Measurements from ENCODE around the gene CD82.
"Not testable (repeated sequence)": the region's sequence is repeated elsewhere in the genome, so short reads cannot be mapped to it uniquely, and the experiment has no call there.

CD82 gene

DNA sequence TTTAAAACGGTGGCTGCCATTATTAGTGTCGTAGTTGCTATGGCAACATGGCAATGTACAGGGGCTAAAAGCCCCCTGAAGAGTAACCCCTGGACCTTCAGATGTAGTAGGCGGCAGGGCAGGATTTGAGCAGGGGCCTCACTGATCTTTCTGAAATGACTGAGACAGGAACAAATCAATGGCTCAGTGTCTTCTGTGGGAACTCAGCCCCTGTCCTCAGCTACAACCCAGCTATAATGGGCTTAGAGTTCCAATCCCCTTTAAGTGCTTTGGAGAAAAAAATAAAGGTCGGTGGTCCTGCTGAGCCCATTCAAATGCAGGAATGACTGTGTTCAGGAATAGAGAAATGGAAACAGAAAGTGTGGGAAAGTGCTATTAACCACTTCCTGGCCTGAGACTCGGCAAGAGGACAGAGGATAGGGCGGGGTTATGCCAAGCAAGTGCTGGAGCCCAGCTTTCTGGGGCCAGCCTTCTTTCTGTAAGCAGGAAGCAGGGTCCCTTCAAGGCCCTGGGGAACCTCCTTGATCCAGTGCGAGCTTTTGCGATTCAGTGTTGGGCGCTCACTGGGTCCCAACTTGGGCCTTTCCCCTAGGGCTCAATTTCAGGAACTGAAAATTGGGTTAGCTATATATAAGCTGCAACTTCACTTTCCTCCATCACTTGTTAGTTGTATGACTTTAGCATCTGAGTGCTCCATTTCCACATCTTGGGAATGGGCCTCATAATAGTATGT lies 6.1 kb upstream of the CD82 start:
- CTCF ChIA-PET = interaction anchor here (1.3 to 21.5 kb wide), 7 partner anchors 10 to 72 kb away, joined by 4 to 403 read pairs (median 17); no protein-coding TSS in a partner anchor
- no peaks in the 10 kb centered on the region for H3K36me3 Mint-ChIP-seq

DNA sequence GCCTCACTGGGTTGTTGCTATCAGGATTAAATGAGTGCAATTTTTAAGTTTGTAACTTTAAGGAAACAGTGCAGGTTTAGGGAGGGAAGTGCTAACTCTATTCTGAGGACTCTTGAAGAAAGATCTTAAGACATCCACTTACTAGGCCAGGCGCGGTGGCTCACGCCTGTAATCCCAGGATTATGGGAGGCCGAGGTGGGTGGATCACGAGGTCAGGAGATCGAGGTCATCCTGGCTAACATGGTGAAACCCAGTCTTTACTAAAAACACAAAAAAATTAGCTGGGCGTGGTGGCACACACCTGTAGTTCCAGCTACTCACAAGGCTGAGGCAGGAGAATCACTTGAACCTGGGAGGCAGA lies 5.5 kb upstream of the CD82 start:
- CTCF ChIA-PET = interaction anchor here (1.3 to 21.5 kb wide), 7 partner anchors 10 to 351 kb away, joined by 3 to 403 read pairs (median 17); no protein-coding TSS in a partner anchor
- Mint-ChIP-seq H3K27ac (peak overlapping the region; percentile 49), H3K4me1 (peaks cover 45% of the 10 kb centered on the region)
- H3K4me3 Mint-ChIP-seq, H3K36me3 Mint-ChIP-seq, H3K9me3 Mint-ChIP-seq, H3K27me3 Mint-ChIP-seq, DNase-seq: not testable (repeated sequence)

More for the DNA sequence above, 6.1 kb upstream of the CD82 start:
- peak; percentile 65 for DNase-seq
- Mint-ChIP-seq H3K27ac (peak overlapping the region; percentile 49), H3K9me3 (no peaks in the 10 kb centered on the region), H3K4me1 (peaks cover 39% of the 10 kb centered on the region), H3K4me3 (no peak overlapping the region), H3K27me3 (no peaks in the 10 kb centered on the region)

DNA sequence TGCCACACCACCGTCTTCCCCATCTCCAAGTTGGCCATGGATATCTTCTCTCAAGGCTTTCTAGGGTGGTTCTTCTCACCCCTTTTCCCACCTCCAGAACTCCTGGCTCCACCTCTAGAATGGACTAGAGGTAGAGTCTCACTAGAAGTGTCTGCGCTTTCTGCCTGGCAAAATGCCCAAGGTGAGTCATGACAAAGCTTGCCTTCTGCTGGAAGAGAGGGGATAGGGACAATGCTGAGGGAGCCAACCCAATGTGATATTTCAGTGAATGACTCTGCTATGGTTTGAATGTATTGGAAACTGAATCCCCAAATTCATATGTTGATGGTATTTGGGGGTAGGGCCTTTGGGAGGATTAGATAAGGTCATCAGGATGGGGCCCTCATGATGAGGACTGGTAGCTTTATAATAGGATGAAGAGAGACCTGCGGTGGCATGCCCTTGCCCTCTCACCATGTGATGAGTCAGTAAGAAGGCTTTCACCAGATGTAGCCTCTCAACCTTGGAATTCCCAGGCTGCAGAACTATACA lies 4.1 kb upstream of the CD82 start:
- Mint-ChIP-seq H3K4me3 (no peak overlapping the region), H3K27ac (no peak overlapping the region), H3K4me1 (peaks cover 53% of the 10 kb centered on the region), H3K36me3 (no peaks in the 10 kb centered on the region), H3K9me3 (no peaks in the 10 kb centered on the region), H3K27me3 (no peaks in the 10 kb centered on the region)
- CTCF ChIA-PET = interaction anchor here (0.6 to 21.5 kb wide), 4 partner anchors 52 to 350 kb away, joined by 3 to 403 read pairs (median 10); no protein-coding TSS in a partner anchor
- DNase-seq = no peak

DNA sequence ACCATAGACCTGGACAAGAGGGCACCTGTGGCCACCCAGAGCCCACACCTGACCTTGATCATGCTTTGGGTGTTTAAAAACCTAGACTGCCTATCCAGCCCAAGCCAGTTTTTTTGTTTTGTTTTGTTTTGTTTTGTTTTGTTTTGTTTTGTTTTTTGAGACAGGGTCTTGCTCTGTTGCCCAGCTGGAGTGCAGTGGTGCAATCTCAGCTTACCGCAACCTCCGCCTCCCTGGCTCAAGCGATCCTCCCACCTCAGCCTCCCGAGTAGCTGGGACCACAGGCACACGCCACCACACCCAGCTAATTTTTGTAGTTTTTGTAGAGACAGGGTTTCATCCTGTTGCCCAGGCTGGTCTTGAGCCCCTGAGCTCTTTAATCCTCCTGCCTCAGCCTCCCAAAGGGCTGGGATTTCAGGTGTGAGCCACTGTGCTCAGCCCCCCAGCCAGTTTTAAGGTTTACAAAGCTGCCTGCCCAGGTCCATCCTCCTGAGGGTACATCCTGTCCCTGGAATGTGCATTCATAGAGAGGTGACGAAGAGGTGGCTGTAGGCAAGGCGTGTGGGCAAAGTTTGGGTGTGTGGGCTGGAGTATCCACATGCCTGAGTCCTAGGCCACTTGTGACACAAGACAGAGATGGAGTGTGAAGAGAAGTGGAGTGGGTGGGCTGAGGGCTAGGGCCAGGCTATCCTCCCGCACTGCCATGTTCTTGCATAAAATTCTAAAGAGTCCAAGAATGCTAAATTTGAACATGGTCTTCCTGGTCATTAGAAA lies 3.3 kb upstream of the CD82 start:
- Mint-ChIP-seq H3K4me1 (peaks cover 56% of the 10 kb centered on the region), H3K27me3 (no peaks in the 10 kb centered on the region)

DNA sequence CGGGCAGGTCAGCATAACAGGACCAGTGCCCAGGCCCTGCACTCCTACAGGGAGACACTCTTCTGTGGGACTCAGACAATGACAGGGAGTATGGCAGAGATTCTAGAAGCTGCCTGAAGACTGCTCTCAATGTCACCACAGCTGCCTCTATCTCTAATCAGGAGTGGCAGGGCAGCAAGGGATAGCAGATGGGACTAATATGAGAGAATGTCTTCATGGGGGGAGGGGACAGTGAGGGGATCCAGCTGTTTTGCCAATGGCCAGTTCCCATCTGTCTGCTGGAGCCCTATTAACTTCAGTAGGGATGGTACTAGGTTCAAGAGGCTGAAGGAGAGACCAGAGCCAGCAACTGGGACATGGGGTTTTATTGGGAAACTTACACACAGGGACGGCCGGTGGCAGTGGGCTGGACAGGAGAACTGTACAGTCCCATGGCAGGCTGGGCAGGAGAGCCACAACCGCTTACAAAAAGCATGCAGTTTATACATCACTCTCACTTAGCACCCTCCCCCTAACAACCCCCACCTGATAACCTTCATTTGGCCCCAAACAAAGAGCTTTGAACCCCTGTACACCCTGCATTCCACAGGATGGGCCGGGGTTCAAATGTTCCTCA lies 2.5 kb upstream of the CD82 start:
- Mint-ChIP-seq H3K36me3 (peaks cover 12% of the 10 kb centered on the region), H3K4me3 (no peak overlapping the region), H3K9me3 (no peaks in the 10 kb centered on the region), H3K4me1 (peaks cover 63% of the 10 kb centered on the region), H3K27me3 (no peaks in the 10 kb centered on the region), H3K27ac (no peak overlapping the region)
- no peak for DNase-seq
- CTCF ChIA-PET = interaction anchor here (1.5 to 21.5 kb wide), 2 partner anchors 15 to 51 kb away, joined by 5 to 403 read pairs; no protein-coding TSS in a partner anchor

More for the DNA sequence above, 3.3 kb upstream of the CD82 start:
- Mint-ChIP-seq H3K4me3 (no peak overlapping the region), H3K9me3 (no peaks in the 10 kb centered on the region), H3K36me3 (peaks cover 4% of the 10 kb centered on the region), H3K27ac (no peak overlapping the region)
- DNase-seq = no peak
- CTCF ChIA-PET = interaction anchor here (0.6 to 21.5 kb wide), 2 partner anchors 52 to 70 kb away, joined by 3 to 403 read pairs; no protein-coding TSS in a partner anchor

DNA sequence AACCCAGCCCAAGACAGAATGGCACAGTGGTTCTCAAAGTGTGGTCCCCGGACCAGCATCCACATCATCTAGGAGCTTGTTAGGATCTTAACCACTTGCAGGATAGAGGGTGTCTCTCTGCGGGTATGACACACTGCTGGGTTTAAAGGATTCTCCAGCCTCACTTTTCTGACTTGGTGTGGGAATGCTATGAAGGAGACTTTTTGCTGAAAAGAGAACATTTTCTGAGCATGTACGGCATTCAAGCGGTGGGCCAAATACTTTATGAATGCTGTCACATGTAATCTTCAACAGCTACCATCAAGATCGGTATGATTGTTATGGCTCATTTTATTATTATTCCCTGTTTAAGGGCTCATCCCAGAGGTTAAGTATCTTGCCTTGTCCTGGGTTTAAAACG lies 1.8 kb upstream of the CD82 start:
- no peak overlapping the region for H3K4me3 Mint-ChIP-seq
- peaks cover 71% of the 10 kb centered on the region for H3K4me1 Mint-ChIP-seq
- CTCF ChIA-PET = interaction anchor here (1.5 to 21.5 kb wide), 2 partner anchors 14 to 50 kb away, joined by 5 to 403 read pairs; no protein-coding TSS in a partner anchor
- no peaks in the 10 kb centered on the region for H3K9me3 Mint-ChIP-seq
- no peak for DNase-seq
- no peaks in the 10 kb centered on the region for H3K27me3 Mint-ChIP-seq
- H3K27ac Mint-ChIP-seq = no peak overlapping the region
- peaks cover 13% of the 10 kb centered on the region for H3K36me3 Mint-ChIP-seq

DNA sequence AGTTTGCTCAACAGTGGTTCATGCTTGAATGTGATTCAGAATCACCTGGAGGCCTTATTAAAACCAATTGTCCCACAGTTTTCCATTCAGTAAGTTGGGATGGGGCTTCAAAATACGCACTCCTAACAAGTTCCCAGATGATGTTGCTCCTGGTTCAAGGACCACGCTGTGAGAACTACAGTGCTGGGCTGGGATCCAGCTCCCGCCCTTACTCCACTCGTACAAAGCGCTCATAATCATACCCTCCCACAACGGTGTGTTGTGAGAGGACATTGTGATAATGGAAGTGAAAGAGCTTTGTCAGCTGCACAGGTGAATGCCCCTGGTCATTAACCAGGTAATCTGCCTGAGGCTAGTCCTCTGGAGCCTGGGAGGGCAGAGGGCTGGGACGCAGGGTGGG lies 1.3 kb upstream of the CD82 start:
- no peaks in the 10 kb centered on the region for H3K9me3 Mint-ChIP-seq
- peak overlapping the region; percentile 84 for H3K4me3 Mint-ChIP-seq
- CTCF ChIA-PET = interaction anchor here (1.5 to 21.5 kb wide), 4 partner anchors 10 to 50 kb away, joined by 4 to 403 read pairs (median 6); no protein-coding TSS in a partner anchor
- no peaks in the 10 kb centered on the region for H3K27me3 Mint-ChIP-seq
- DNase-seq = no peak
- peaks cover 13% of the 10 kb centered on the region for H3K36me3 Mint-ChIP-seq
- no peak overlapping the region for H3K27ac Mint-ChIP-seq
- H3K4me1 Mint-ChIP-seq = peaks cover 74% of the 10 kb centered on the region

DNA sequence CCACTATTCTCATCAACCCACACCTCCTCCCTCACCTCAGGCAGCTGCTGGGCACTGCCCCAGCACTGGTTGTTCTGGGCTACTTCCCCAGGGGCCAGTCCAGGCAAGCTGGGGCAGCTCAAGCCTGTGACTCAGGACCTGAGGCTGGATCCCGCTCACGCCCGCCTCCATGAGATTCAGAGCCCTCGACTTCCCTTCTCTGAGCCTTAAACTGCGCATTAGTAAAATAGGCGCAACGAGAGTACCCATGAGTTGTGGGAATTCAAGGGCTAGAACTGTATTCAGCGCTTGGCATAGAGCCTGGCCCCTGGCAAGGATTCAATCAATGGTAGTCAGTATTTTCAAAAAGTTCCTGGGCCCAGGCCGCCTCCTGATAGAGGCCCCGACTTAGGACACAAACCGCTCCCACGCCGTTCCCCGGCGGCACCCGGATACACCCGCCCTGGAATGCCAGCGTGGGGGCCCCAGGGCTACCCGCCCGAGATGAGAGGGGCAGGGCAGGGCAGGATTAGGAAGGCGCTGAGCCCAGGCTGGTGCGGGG lies 723 bp upstream of the CD82 start:
- Mint-ChIP-seq H3K36me3 (peaks cover 14% of the 10 kb centered on the region), H3K27me3 (no peaks in the 10 kb centered on the region), H3K4me1 (peaks cover 74% of the 10 kb centered on the region), H3K27ac (peak overlapping the region; percentile 53), H3K9me3 (no peaks in the 10 kb centered on the region), H3K4me3 (peak overlapping the region; percentile 84)
- no peak for DNase-seq
- CTCF ChIA-PET = interaction anchor here (1.9 to 21.5 kb wide), 4 partner anchors 8 to 49 kb away, joined by 4 to 403 read pairs (median 6); no protein-coding TSS in a partner anchor

DNA sequence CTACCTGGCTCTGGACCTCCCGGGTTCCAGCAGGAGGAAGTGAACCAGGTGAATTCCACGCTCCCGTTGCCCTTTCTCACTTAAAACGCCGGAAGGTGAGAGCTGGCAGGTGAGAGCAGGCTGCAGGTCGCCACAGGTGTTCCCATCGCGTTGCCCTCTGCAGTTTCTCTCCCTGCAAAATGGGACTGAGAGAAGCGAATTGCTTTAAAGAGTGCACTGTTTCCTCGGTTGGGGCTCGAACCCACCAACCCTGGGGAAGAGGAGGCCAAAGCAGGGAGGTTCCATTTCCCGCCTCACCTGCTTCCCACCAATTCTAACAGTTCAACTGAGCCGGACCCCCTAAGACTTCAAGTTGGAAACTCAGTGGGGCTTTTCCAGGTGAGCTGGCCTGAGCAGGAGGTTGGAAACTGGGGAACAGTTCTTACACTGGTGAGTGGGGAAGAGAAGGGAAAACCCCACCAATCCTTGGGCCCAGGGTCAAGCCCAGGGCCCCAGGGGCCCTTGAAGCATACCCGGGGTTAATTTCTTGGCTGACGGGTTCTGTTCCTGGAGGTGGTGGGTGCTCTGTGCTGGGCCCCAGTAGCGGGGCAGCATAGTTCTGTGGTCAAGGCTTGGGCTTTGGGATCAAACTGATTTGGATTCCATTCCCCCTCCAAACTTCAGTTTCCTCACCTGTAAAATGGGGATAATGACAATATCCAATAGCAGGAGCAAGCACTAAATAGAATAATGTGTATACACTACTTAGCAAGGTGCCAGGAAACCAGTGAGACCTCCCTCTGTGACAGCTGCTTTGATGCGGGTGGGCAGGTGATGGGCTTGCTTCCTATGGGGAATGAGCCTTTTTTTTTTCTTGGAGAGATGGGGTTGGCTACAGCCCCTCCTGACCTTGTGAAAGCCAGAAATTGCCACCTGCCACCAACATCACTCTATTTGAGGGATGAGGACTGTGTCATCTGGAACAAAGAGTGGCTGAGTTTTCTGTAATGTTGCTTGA lies 788 bp downstream of the CD82 start:
- Mint-ChIP-seq H3K27me3 (no peaks in the 10 kb centered on the region), H3K36me3 (peaks cover 19% of the 10 kb centered on the region), H3K9me3 (no peaks in the 10 kb centered on the region), H3K27ac (peak overlapping the region; percentile 78), H3K4me3 (peak overlapping the region; percentile 84), H3K4me1 (peaks cover 74% of the 10 kb centered on the region)
- DNase-seq = no peak
- CTCF ChIA-PET = interaction anchor here (0.8 to 21.5 kb wide), 5 partner anchors 8 to 47 kb away, joined by 3 to 403 read pairs (median 6); no protein-coding TSS in a partner anchor

DNA sequence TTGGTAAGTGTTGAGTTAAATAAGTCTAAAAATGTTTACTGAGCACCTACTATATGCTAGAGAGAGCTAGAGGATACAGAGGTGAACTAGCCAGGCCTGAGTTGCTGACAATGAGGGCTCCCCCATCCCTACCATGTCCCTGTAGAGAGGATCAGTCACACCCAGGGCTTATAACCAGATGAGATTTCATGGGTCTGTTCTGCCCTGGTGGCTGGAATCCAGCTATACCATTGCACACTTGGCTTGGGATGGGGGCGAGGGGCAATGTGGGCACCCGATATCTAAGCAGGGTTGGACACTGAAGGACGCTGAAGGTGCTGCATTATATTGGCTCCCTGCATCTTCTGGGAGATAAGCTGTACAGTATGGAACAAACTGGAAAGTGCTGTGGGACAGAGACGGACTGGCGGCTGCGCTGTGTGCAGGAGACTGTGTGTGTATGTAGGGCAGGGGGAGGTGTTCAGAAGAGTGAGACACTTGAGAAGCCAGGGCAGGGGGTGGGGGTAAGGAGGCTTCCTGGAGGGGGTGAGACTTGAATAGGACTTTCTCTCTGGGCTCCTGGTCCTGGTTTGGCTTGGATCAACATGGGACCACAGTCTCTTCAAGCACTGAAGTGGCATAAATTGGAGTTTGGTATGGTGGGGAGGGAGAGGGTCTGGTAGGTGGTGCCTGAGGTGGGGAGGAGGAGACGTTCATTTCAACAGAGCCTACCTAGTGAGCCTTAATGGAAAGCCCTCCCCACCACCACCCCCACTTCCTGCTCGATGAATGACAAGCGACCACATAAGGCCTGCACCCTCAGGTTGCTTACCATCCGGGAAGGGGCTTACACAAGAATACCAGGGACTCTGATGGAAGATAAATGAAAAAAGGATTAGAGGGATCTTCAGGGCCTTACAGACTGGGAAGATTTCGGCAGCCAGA lies 1.8 kb downstream of the CD82 start:
- H3K27me3 Mint-ChIP-seq = no peaks in the 10 kb centered on the region
- peaks cover 19% of the 10 kb centered on the region for H3K36me3 Mint-ChIP-seq
- H3K4me1 Mint-ChIP-seq = peaks cover 80% of the 10 kb centered on the region
- H3K27ac Mint-ChIP-seq = peak overlapping the region; percentile 84
- DNase-seq = peak; percentile 45
- no peaks in the 10 kb centered on the region for H3K9me3 Mint-ChIP-seq
- peak overlapping the region; percentile 84 for H3K4me3 Mint-ChIP-seq
- CTCF ChIA-PET = interaction anchor here (21.5 kb wide), 1 partner anchor 47 kb away, joined by 403 read pairs; no protein-coding TSS in a partner anchor

DNA sequence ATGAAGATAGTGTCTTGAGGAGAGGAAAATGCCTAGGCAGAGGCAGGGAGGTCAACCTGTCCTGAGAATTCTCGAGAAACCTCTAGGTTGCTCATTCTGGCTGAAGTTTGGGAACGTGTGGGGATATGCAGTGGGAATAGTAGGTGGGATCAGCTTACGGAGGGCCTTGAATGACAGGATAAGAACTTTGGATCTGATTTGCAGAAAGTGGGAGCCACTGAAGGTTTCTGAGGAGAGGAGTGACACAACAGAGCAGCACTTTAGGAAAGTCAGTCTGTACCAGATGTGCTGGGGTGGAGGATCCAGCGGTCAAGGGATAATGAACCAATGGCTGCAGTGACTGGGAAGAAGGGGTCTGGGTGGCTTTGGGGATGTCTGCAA lies 2.4 kb downstream of the CD82 start:
- peaks cover 87% of the 10 kb centered on the region for H3K4me1 Mint-ChIP-seq
- no peaks in the 10 kb centered on the region for H3K27me3 Mint-ChIP-seq
- peak overlapping the region; percentile 84 for H3K4me3 Mint-ChIP-seq
- no peaks in the 10 kb centered on the region for H3K9me3 Mint-ChIP-seq
- no peak for DNase-seq
- peak overlapping the region; percentile 84 for H3K27ac Mint-ChIP-seq
- peaks cover 24% of the 10 kb centered on the region for H3K36me3 Mint-ChIP-seq
- CTCF ChIA-PET = interaction anchor here (21.5 kb wide), 1 partner anchor 46 kb away, joined by 403 read pairs; no protein-coding TSS in a partner anchor

DNA sequence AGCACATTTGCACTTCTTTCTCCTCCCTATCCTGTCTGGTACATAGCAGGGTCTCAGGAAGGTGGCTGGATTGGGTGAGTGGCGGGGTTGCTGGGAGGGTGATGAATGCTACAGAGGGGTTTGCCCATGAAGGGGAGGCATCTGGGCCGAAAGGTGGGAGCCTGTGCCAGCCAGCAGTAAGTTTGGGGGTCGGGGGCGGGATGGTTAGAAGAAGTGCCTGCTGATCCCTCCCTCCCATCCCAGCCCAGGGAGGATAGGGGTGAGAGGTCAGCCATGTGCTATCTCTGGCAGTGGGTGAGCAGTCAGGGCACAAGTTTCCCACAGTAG lies 2.8 kb downstream of the CD82 start:
- peak overlapping the region; percentile 84 for H3K4me3 Mint-ChIP-seq
- CTCF ChIA-PET = interaction anchor here (1.3 to 21.5 kb wide), 3 partner anchors 10 to 45 kb away, joined by 7 to 403 read pairs (median 18); no protein-coding TSS in a partner anchor
- H3K36me3 Mint-ChIP-seq = peaks cover 24% of the 10 kb centered on the region
- DNase-seq = no peak
- peak overlapping the region; percentile 84 for H3K27ac Mint-ChIP-seq
- no peaks in the 10 kb centered on the region for H3K27me3 Mint-ChIP-seq
- H3K9me3 Mint-ChIP-seq = no peaks in the 10 kb centered on the region
- peaks cover 91% of the 10 kb centered on the region for H3K4me1 Mint-ChIP-seq
